NCI-H524 (cell line): Measurements from ENCODE around the gene UGT1A6.
A peak's percentile ranks its signal among the peaks of the same experiment; 100 is the strongest.
"Not testable (repeated sequence)": the region's sequence is repeated elsewhere in the genome, so short reads cannot be mapped to it uniquely, and the experiment has no call there.

Experiments used
- DNase-seq, 2 experiments: peaks; one replicate each; lab custom pipeline; 2025; lab: John Stamatoyannopoulos, UW

Gene UGT1A6

DNA sequence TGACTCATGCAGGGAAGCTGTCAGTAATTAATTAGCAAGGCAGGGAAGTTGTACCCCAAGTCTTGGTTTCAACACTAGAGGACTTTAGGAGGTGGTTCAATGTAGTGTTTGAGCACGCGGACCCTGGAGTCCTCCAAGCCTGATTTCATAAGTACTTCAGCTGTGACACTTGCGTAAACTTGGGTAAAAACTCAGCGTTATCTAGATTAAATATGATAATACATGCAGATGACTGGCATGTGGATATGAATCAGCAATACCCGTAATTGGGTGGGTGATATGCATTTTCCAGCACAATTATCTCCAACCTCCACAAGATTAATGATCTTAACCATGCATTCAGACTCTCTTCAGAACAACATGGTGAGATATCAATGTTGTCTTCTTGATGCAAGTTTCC lies 5.8 kb upstream of the UGT1A6 start:
- no peak for DNase-seq

DNA sequence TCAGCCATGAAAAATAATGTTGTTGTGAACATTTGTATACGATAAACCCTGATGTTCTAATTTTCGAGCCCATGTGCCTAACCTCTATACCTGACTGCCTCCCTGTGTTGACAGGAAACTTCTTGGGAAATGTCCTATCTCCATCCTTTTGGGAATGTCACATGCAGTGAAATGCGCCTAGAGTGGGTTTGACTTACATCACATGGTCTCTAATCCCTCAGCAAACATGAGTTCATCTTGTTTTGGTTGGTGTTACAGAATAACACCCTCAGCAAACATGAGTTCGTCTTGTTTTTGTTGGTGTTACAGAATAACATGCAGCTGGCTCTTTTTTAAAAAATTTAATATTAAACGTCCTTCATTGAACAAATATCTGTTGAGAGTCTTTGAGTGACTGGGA lies 4.3 kb upstream of the UGT1A6 start:
- no peak for DNase-seq

DNA sequence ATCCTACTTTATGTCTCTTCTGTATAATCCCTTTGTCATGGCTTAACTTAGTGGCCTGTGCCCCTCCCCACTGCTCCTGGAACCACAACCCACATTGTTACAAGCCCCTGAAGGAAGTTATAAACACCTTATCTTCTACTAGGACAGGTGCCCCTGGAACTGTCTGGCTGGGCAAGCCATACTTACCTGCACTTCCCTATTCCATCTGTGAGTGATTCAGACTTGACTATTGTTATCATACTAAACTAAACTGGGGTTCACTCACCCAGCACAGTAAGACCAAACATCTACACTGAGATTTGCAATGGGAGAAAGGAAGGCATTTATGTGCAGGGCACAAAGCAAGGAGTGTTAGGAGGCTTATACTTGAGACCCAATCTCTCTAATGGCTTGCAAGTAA lies 3.7 kb upstream of the UGT1A6 start:
- DNase-seq: no peak

DNA sequence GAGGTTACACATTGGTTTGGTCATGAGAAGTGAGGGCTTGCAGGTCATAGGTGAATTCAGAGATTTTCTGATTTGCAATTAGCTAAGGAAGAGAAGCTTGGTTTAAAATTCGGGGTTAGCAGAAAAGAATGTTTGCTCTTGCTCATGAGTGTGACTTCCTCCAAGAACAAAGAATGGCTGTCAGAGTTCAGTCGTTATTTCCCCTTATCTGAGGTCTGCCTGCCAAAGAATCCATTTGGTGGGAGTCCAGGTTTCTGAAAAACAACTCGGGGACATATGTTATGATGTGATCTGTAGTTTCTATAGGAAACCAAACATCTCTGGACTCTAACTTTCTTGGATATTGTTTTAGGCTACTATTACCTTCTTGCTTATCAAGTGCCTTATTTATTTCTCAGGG lies 3.2 kb upstream of the UGT1A6 start:
- no peak for DNase-seq

DNA sequence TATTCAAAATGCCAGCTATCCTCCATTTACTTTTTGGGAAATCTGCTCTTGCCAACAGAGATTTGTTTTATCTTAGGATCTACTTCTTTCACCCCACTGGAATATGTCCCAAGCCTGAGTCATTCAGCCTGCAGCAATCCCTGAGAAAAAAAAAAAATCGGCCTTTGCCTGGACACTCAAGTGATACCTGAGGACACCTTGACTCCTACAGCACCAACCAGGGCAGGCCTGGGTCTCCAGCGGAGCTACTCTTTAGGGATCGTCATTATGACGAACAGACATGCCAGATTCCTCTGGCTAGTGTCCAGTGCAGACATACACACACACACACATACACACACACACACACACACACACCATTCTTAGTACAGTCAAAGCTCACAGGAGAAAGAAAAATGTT lies 2.2 kb upstream of the UGT1A6 start:
- DNase-seq: no peak

DNA sequence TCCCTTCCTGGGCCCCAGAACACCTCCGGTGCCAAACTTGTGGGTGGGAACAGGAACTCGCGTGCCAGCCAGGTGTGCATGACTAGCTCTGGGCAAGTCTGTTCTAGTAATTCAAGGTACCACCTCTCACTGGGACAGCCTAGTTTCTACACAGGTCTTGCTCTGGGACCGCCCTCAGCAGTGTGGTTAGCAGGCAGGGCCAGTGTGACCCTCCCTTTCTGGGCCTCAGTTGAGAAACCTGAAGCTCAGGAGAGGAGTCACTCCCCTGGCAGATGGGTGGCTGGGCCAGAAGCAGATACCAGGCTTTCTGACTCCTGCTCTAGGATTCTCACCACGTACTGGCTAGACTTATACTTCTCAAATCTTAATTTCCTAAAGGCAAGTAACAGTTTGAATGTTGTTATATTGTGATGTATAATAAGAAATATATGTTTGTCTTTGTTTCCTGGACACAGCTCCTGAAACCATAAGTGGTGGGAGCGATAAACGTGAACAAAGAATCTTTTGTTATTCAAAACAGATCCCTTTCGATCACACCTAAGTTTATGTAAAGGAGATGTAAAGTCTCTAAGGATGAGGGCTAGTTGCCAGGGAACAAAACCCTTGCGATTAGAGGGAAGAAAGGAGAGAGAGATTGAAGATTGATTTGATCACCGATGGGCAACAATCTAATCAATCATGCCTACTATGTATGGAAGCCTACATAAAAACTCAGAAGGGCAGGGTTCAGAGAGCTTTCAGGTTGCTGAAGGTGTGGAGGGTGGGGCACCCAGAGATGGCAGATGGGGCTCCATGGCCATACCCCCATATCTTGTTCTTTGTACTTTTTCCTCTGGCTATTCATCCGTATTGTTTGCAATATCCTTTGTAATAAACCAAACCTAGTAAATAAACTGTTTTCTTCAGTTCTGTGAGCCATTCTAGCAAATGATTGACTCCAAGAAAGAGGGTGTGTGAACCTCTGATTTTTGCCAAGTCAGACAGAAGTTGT lies 952 bp upstream of the UGT1A6 start:
- no peak for DNase-seq

DNA sequence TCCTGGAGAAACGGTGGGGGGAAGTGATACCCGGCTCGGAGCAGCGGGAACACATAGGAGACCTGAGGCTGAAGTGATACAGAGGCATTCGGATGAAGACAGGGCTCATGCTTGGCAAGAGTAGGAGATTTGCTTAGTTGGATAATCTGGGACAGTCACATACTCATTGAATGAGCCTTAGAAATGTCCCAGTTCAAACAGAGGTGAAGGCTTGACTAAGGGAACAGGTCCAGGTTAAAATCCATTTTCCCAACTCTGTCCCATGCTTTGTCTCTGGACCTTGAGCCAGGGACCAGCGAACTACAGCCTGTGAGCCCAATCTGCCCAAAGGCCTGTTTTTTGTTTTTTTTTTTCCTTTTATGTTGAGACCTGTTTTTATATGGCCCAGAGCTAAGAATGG lies 1.3 kb downstream of the UGT1A6 start:
- DNase-seq: no peak

DNA sequence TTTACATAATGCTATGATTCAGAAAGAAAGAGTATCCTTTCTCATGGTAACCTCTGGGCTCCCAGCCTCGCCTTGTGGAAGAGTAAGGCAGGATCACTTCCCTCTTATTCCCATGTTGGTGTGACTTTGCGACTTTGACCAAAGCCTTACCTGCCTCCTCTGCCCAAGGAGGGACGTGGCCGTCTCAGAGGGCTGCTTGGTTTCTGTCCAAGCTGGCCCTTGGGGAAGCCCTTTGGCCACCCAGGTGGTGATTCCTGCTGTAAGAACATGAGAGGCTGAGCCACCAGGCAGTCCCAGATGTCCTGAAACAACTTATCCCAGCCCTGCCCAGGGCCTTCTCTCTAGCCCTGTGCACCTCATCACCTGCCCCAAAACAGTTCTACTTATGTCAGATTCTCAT lies 6.0 kb downstream of the UGT1A6 start:
- no peak for DNase-seq

DNA sequence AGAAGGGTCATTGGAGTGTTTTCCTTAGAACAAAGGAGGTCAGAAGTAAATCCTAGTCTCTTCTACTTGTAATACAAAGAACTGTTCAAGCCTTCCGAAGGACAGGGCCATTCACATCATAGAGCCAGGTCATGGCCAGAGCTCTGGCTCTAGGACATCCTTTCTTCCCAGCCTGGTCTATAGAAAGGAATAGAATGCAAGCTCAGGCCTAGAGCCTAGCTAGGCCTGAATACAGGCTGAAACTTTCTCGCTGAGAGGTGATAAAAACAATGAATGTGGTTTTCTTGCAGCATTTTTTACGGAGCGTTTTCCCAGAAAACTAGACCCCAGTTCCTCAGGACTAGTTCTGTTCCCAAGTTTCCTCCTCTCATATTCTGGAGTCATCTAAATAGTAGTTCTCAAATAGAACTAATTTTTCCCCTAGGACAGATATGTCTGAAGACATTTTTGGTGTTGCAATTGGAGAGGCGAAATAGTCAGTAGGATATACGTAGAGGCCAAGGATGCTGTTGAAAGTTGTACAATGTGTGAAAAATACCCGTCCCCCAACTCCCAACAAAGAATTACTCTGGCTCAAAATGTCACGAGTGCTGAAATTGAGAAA lies 6.8 kb downstream of the UGT1A6 start:
- DNase-seq: no peak

DNA sequence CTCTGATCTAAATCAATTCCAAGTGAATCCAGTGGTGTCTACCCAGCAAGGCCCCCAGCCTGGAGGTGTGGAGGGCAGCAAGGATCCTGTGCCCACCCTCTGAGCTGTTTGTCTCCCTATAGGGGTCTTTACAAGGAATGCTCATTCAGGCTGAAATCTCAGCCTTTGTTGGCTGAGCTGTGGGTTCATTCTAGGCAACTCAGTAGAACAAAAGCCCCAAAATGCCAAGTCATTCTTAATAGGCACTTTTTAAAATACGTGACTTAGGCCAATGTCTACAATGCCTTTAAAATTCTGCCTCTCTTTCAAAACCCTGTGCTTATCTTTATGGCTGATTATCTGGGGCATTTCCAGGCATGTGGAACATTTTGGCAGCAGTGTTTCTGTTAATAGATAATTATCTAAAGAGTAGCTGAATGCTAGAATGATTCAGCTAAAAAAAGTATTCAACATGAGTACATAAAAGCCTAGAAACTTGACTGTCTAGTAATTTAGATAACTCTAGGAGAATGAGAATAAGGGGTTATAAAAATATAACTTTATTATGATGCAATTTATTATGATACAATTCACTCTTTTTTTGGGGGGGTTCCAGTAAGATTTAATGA lies 7.4 kb downstream of the UGT1A6 start:
- no peak for DNase-seq

DNA sequence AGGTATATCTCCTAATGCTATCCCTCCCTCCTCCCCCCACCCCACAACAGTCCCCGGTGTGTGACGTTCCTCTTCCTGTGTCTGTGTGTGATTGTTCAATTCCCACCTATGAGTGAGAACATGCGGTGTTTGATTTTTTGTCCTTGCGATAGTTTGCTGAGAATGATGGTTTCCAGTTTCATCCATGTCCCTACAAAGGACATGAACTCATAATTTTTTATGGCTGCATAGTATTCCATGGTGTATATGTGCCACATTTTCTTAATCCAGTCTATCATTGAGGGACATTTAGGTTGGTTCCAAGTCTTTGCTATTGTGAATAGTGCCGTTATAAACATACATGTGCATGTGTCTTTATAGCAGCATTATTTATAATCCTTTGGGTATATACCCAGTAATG lies 8.2 kb downstream of the UGT1A6 start:
- not testable (repeated sequence) for DNase-seq

DNA sequence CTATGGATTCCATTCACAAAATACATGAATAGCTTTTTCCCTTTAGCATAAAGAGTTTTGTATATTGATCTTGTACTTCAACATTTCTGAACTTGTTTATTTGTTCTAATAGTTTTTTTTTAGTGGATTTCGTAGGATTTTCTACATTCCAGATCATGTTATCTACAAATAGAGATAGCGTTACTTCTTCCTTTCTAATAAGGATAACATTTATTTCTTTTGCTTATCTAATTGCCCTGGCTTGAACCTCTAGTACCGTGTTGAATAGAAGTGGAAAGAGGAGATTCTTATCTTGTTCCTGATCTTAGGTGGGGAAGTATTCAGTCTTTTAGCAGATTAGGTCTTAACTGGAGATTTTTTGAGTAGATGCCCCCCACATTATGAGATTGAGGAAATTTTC lies 9.5 kb downstream of the UGT1A6 start:
- no peak for DNase-seq

DNA sequence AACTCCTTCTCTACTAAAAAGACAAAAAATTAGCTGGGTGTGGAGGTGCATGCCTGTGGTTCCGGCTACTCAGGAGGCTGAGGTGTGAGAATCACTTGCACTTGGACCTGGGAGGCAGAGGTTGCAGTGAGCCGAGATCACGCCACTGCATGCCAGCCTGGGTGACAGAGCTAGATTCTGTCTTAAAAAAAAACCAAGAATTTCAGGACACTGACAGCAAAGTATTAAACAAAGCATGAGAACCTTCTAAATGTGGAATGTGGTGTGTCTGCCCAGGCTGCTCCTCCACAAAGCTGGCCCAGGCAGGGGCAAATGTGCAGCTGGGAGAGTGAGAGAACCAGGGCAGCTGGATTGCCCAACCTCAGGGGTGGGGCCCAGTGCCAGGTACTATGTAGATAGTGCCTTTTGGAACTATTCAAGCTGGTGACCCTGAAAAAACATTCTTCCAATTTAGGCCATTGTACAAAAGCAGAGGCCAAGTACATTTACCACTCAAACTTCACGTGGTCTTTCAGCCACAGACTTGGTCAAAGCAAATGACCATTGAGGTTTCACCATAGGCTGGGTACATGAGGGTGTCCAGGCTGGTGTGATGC lies 13.3 kb downstream of the UGT1A6 start:
- DNase-seq: no peak

DNA sequence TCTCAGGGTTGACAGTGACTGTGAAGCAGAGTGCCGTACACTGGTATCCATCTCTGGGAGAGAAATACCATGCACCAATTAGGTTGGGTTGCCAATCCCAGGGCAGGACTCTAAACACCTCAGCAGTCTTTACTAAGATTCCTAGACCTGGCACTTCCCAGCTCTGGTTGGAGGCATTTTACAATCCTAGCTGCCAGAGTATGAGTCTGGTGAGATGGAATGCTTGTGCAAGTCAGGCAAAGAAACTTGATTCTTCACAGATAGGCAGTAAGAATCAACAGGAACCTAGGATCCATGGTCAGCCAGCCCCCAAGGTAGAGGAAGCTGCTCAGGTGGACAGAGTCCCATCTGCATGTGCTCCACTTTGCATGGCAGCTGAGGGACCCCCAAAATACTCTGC lies 14.0 kb downstream of the UGT1A6 start:
- DNase-seq: no peak

DNA sequence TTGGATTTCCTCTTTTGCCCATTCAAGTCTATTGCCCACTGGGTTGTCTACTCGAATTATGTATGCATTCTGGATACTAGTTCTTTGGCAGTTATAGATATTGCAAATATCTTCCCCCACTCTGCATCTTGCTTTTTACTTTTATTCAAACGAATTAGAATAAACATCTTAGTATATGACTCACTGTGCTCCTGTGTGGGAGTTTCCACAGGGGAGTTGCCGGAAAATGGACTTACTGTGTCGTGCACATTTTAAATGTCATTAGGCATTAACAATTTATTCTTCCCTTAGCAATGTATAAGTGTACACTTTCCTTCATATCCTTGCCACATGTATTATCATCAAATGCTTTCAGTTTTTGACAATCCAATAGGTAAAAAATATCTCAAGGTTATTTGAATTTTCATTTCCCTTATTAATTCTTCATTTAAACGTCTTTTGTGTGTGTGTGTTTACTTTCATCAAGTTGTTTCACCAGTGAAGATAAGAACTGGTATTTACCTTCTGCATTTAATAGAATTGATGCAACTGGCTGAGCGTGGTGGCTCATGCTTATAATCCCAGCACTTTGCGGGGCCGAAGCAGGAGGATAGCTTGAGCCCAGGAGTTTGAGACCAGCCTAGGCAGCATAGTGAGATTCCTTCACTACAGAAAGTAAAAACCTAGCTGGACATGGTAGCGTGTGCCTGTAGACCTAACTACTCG lies 15.4 kb downstream of the UGT1A6 start:
- DNase-seq: no peak

DNA sequence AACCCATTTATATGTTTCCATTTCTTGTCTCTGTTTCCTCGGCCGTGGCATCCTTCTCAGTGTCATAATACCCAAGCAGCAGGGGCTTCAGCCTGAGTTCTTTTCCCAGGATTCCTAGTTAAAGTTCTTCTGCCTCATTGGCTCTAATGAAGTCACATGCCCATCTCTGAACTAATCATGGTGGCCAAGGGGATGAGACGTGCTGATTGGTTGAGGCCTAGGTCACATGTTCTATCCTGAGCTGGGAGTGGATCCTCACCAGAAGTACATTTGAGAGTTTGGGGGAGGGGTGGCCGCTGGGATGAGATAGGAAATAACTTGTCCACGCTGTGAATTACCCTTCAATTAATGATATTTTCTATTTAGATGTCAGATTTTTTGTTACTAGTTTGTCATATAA lies 16.3 kb downstream of the UGT1A6 start:
- no peak for DNase-seq

DNA sequence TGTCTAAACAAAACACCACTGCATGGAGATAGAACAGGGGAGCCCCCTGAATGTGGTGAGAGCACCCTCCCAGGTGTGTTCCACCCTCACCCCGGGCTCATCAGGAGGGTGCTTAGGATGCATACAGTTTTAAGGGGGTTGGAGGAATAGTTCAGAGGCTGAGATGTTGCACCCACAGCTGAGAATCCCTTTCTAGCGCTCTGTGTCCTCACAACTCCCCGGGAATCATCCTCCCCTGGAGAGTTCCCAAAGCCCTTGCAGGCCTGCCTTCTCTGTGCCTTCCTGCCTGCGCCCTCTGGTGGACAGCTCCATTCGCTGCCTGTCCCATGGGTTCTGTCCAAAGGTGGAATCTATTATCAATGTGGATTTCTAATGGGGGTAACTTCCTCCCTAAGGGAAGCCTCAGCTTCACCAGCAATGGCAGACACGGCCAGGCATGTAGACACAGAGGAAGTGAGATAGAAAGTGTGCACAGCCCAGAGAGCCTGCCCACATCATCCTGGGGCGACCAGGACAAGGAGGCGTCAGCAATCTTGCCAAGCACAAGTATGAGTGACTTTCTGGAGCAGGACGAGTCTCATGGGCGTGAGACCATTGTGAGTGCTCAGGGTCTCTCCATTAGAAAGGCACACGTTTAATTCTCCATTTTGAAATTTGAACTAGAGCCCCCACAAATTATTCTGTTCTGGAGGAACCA lies 18.8 kb downstream of the UGT1A6 start:
- peak; percentile 48 to 61 for DNase-seq

DNA sequence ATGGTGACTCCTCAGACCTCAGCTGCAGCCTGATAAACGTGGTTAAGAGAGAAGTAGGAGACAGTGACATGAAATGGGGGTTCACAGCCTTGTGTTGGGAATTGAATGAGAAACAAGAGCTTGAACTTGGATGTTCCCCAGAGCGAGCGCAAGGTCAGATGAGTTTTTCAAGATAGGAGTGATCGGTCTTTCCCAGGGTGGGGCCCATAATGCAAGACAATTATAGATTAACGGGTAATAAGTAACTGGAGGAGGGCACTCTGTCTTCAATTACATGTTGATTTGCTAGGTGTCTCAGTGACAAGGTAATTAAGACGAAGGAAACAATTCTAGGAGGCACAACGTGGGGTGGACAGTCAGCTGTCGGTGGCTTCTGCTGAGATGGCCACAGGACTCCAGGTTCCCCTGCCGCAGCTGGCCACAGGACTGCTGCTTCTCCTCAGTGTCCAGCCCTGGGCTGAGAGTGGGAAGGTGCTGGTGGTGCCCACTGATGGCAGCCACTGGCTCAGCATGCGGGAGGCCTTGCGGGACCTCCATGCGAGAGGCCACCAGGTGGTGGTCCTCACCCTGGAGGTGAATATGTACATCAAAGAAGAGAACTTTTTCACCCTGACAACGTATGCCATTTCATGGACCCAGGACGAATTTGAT lies 20.0 kb downstream of the UGT1A6 start, which contains the start of gene UGT1A5:
Gene UGT1A5, plus strand, starts transcription at position 297 of the 651 bp plus-strand sequence. Its CDS starts 85 bp downstream, at position 382.
- DNase-seq: no peak

DNA sequence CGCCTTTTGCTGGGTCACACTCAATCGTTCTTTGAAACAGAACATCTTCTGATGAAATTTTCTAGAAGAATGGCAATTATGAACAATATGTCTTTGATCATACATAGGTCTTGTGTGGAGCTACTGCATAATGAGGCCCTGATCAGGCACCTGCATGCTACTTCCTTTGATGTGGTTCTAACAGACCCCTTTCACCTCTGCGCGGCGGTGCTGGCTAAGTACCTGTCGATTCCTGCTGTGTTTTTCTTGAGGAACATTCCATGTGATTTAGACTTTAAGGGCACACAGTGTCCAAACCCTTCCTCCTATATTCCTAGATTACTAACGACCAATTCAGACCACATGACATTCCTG lies 20.5 kb downstream of the UGT1A6 start:
- no peak for DNase-seq

DNA sequence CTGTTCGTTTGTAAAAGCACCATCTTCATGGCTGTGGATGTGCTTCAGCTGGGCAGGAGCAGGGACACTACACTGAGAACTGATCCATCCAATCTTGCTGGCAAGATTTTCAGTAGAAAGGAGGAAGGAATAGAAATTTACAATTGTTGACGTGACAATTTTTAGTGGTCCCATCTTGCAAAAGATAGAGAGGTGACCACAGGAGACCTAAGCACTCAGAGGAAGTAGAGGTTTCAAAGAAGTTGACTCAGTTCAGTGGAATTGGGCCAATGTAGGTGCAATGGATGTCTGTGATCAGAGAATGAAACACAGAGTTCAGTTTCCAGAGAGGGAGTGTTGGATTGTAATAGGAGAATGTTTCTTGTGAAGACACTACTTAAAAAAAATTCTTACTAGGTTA lies 21.4 kb downstream of the UGT1A6 start:
- no peak for DNase-seq

DNA sequence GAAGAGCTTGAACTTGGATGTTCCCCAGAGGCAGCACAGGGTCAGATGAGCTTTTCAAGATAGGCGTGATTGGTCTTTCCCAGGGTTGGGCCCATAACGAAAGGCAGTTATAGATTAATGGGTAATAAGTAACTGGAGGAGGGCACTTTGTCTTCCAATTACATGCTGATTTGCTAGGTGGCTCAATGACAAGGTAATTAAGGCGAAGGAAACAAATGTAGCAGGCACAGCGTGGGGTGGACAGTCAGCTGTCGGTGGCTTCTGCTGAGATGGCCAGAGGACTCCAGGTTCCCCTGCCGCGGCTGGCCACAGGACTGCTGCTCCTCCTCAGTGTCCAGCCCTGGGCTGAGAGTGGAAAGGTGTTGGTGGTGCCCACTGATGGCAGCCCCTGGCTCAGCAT lies 25.9 kb downstream of the UGT1A6 start, which contains the start of gene UGT1A4:
Gene UGT1A4, plus strand, starts transcription at position 185 of the 400 bp plus-strand sequence. Its CDS starts 85 bp downstream, at position 270.
- no peak for DNase-seq
